Progenitor cell of endocrine pancreas (in vitro differentiated cells): ENCODE data around the gene NFATC2IP. TPM values are rescaled to one million over a fixed set of nuclear protein-coding genes. Genes with fewer than 3 reads are reported as not detected.

Experiments used
- DNase-seq: peaks from one replicate; pipeline ENCODE4 v3.0.0; 2021; ENCODE audit warnings: low spot score; ENCODE audit not compliant: unreplicated experiment
- H3K27ac Mint-ChIP-seq: 2 replicates; pipeline ENCODE4 v1.8.0; 2021; ENCODE audit warnings: mild to moderate bottlenecking, moderate library complexity, mixed read lengths
- H3K27me3 Mint-ChIP-seq: 2 replicates; pipeline ENCODE4 v1.8.0; 2021; ENCODE audit warnings: mixed read lengths
- H3K36me3 Mint-ChIP-seq: 2 replicates; pipeline ENCODE4 v1.8.0; 2022; ENCODE audit warnings: mixed read lengths; ENCODE audit not compliant: insufficient read depth
- H3K4me1 Mint-ChIP-seq: 2 replicates; pipeline ENCODE4 v1.8.0; 2021; ENCODE audit warnings: low read depth, mixed read lengths
- H3K4me3 Mint-ChIP-seq: 2 replicates; pipeline ENCODE4 v1.8.0; 2021; ENCODE audit warnings: low read depth, mild to moderate bottlenecking, moderate library complexity, mixed read lengths
- H3K9me3 Mint-ChIP-seq: 2 replicates; pipeline ENCODE4 v1.8.0; 2021; ENCODE audit warnings: low read depth, mixed read lengths
- CTCF ChIP-seq: fragments of 200-600 bp; sonication (generic); IDR thresholded peaks from one replicate; pipeline ENCODE4 v1.5.0; 2021; ENCODE audit warnings: antibody characterized with exemption, mild to moderate bottlenecking; ENCODE audit not compliant: unreplicated experiment
- total RNA-seq: library from RNA; stranded (reverse); gene quantifications from 2 replicates; pipeline ENCODE4 v1.2.1, GENCODE V29; 2021

The NFATC2IP gene
- total RNA-seq, 1 donor from 2014 or later, result 77.1 TPM

DNA sequence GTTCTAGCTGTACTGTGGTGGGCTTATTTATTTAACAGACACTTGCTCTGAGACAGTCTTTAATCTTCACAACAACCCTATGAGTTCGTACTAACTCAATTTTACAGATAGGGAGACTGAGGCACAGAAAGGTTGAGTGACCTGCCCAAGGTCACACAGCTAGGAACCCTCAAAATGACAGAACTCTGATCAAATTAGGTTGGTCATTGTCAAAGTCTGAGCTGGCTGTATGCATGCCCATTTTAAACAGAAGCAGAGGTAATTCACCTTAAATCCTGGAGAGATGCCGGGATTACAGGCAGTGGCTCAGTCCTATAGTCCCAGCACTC is 59.1 kb downstream of the NFATC2IP start:
- H3K27me3 Mint-ChIP-seq, result peaks cover 26% of the 10 kb centered on the region
- H3K4me1 Mint-ChIP-seq, result no peaks in the 10 kb centered on the region
- no peak overlapping the region for H3K27ac Mint-ChIP-seq
- TF ChIP-seq CTCF, result no peak
- no peak overlapping the region for H3K4me3 Mint-ChIP-seq
- no peak for DNase-seq
- no peaks in the 10 kb centered on the region for H3K36me3 Mint-ChIP-seq
- no peaks in the 10 kb centered on the region for H3K9me3 Mint-ChIP-seq

DNA sequence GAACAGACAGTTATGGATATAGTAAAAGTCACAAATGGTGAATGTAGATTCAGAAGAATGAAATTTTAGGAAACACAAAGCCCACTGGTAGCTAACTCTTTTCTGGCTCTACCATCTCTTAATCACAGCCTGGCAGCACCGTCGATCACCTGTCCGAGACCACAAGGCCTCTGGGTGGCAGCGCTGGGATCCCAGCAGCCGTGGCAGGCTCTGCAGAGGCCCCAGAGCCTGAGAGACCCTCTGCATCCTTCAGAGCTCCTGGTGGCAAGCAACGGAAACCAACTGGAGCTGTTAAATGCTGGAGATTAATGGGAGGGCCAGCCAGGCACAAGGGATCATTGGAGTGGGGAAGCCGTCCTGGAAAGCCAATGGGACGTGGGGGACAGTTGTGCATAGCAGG is 60.4 kb downstream of the NFATC2IP start:
- H3K27me3 Mint-ChIP-seq, result peaks cover 16% of the 10 kb centered on the region
- H3K27ac Mint-ChIP-seq, result no peak overlapping the region
- DNase-seq, result no peak
- H3K9me3 Mint-ChIP-seq, result no peaks in the 10 kb centered on the region
- TF ChIP-seq CTCF, result peak; percentile 14
- no peaks in the 10 kb centered on the region for H3K4me1 Mint-ChIP-seq
- H3K4me3 Mint-ChIP-seq, result no peak overlapping the region
- no peaks in the 10 kb centered on the region for H3K36me3 Mint-ChIP-seq

- Mint-ChIP-seq H3K4me1 (no peaks in the 10 kb centered on the region), H3K4me3 (no peak overlapping the region), H3K36me3 (no peaks in the 10 kb centered on the region), H3K9me3 (no peaks in the 10 kb centered on the region), H3K27me3 (peaks cover 14% of the 10 kb centered on the region), H3K27ac (no peak overlapping the region)
- TF ChIP-seq CTCF, result no peak
- DNase-seq, result no peak
Measured at GRCh38 chr16:29011851-29012250, 61.1 kb downstream of the NFATC2IP start.

GRCh38 chr16:29012913-29013553 is 62.3 kb downstream of the NFATC2IP start:
- peaks cover 14% of the 10 kb centered on the region for H3K27me3 Mint-ChIP-seq
- H3K9me3 Mint-ChIP-seq, result no peaks in the 10 kb centered on the region
- H3K36me3 Mint-ChIP-seq, result no peaks in the 10 kb centered on the region
- H3K27ac Mint-ChIP-seq, result no peak overlapping the region
- H3K4me3 Mint-ChIP-seq, result no peak overlapping the region
- DNase-seq, result no peak
- no peak for TF ChIP-seq CTCF
- no peaks in the 10 kb centered on the region for H3K4me1 Mint-ChIP-seq

GRCh38 chr16:29014561-29015069 is 63.9 kb downstream of the NFATC2IP start:
- no peaks in the 10 kb centered on the region for H3K4me1 Mint-ChIP-seq
- DNase-seq, result no peak

More at GRCh38 chr16:29014561-29015069, 63.9 kb downstream of the NFATC2IP start:
- H3K27ac Mint-ChIP-seq, result no peak overlapping the region
- peaks cover 11% of the 10 kb centered on the region for H3K27me3 Mint-ChIP-seq
- no peaks in the 10 kb centered on the region for H3K36me3 Mint-ChIP-seq
- no peak overlapping the region for H3K4me3 Mint-ChIP-seq
- no peaks in the 10 kb centered on the region for H3K9me3 Mint-ChIP-seq
- TF ChIP-seq CTCF, result no peak

Other genes with a start within 250 kb of the NFATC2IP start
- 741 and 786 TPM in 2 replicates for gene EIF3C, start 239.5 kb upstream of the NFATC2IP start, total RNA-seq
- gene NPIPB9, start 199.2 kb upstream of the NFATC2IP start, total RNA-seq, result 3.2 and 3.4 TPM in 2 replicates
- gene ATXN2L, start 127.9 kb upstream of the NFATC2IP start, total RNA-seq, result 248 and 256 TPM in 2 replicates
- gene TUFM, start 104.6 kb upstream of the NFATC2IP start, total RNA-seq, result 158 and 168 TPM in 2 replicates
- gene SH2B1, start 87.1 kb upstream of the NFATC2IP start, total RNA-seq, result 72.8 and 75.1 TPM in 2 replicates
- gene ATP2A1, start 72.4 kb upstream of the NFATC2IP start, total RNA-seq, result 2.7 and 3.0 TPM in 2 replicates
- gene RABEP2, start 25.7 kb upstream of the NFATC2IP start, total RNA-seq, result 33.3 and 34.9 TPM in 2 replicates
- gene CD19, start 19.0 kb upstream of the NFATC2IP start, total RNA-seq, result not detected in 2 replicates
- 36.6 and 41.1 TPM in 2 replicates for gene SPNS1, start 23.8 kb downstream of the NFATC2IP start, total RNA-seq
- 5.8 and 8.0 TPM in 2 replicates for gene LAT, start 34.1 kb downstream of the NFATC2IP start, total RNA-seq